Suprapubic skin (tissue), 3 donors: Measurements from ENCODE around the gene LINGO1.

ENCODE experiments used
- CTCF ChIP-seq, 2 donors: fragments of 200-600 bp in 1 of 2; fragments of 450-650 bp in 1 of 2; sonication (generic) in 1 of 2; IDR thresholded peaks; one replicate each; pipeline ENCODE4 v1.5.1; 2016 to 2019; ENCODE audit warnings: antibody characterized with exemption in 2 of 2, mild to moderate bottlenecking in 1 of 2, moderate library complexity in 1 of 2
- EP300 ChIP-seq: sonication (generic); formaldehyde crosslinking; IDR thresholded peaks from one replicate; pipeline ENCODE4 v1.6.1; 2017; ENCODE audit warnings: antibody characterized with exemption
- POLR2A ChIP-seq, 2 donors: fragments of 450-650 bp; IDR thresholded peaks; one replicate each; pipeline ENCODE4 v1.6.1; 2017; ENCODE audit warnings: antibody characterized with exemption in 2 of 2, mild to moderate bottlenecking in 2 of 2, moderate library complexity in 2 of 2

GRCh38 chr15:77567202-77567601 is 65.5 kb downstream of the LINGO1 start:
- TF ChIP-seq POLR2A (IDR thresholded peaks at IDR 0.05) (no peak), CTCF (IDR thresholded peaks at IDR 0.05) (no peak), EP300 (no peak)
